HT1080 (cell line): ENCODE results near the gene RNLS. TPM values are rescaled to one million over a fixed set of nuclear protein-coding genes. Genes with fewer than 3 reads are reported as not detected.
"Not testable (repeated sequence)": the region's sequence is repeated elsewhere in the genome, so short reads cannot be mapped to it uniquely, and the experiment has no call there.

Experiments used
- DNase-seq: peaks from one replicate; pipeline ENCODE4 v3.0.0-alpha.2; 2015; ENCODE audit warnings: low read depth
- total RNA-seq: library from RNA; depleted of rRNA; stranded (reverse); fragments of >200 nt; shearing (Covaris generic); gene quantifications from 2 replicates; pipeline ENCODE4 v1.2.3, GENCODE V29; 2014

The RNLS gene
- total RNA-seq, 1 experiment from 2014 or later: 0.21 TPM

DNA sequence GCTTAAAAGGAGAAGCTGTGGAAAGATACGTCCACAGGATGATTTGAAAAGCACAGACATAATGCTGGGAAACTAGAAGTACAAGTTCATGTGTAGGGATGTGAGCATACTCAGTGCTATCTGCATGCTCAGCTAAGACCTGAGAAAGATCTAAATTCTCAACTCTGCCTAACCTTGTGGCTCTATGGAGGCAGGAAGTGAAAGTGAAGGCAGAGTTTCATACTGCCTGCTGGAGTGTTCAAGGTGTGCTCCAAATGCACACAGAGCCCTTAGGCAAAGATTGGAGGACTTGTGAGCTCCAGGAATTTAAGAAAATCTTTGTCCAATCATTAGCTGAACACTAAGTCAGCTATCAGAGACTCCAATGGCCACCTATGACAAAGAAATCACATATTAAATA lies 190.9 kb downstream of the RNLS start:
- DNase-seq: no peak

DNA sequence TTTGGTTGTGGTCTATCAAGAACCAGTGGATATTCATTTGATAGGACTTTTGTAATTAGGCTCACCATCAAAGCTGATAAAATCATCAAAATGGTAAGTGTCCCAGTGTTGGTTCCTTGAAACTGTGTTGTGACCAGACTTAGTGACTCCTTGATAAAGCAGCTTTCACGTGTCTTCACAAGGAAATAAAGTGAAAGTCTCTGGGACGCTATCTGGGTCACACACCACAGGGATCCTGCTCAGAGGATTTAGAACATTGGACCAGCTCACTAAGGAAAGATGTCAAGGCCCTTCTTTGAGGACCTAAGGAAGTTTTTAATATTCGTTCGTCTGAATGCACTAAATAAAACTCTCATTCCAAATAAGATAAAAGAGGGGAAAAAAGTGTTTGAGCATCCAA lies 193.1 kb downstream of the RNLS start:
- no peak for DNase-seq

DNA sequence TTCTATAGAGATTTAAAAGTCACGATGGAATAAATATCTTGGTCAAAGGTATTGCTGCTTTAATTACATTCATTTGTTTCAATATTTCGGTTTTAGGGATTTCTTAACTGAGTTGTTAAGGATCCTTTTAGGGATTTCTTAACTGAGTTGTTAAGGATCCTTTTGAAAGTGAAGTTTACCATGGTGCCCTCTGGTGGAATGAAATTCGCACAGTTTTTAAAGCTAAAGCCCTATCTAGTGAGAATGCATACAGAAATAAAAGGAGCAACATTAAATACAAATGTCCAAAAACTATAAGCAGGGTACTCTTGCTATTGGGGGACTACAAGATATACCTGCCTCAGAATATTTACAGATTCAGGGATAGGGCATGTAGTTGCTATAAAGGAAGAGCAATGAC lies 193.7 kb downstream of the RNLS start:
- DNase-seq: peak; percentile 22

- no peak for DNase-seq
These were observed 194.8 kb downstream of the RNLS start for GRCh38 chr10:88388324-88388723.

GRCh38 chr10:88386821-88387773 lies 196.0 kb downstream of the RNLS start:
- no peak for DNase-seq

DNA sequence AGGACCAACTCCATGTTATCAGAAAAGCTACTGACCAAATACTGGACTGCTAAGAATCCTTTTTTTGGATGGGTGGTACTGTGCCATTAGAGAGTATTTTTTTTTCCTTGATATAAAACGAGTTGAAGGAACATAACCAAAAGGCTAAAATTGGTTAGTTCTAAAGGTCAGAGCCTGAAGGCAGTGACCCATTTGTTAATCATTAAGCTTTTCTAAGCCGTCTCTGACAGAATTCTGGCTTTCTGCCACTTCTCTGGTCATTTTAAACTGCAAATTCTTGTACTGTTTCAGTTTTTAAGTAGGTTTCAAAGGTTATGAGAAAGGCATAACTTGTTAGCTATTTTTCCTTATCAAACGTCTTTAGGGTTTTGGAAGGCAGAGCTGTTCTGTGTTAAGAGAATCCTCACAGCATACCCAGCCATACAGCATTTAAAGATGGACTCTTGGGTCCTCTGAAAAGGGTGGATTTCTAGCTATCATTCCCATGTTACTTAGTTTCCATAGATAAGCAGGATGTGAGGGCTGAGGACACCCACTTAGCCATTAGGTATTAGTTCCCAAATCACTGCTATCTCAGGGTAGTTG lies 196.8 kb downstream of the RNLS start:
- no peak for DNase-seq

DNA sequence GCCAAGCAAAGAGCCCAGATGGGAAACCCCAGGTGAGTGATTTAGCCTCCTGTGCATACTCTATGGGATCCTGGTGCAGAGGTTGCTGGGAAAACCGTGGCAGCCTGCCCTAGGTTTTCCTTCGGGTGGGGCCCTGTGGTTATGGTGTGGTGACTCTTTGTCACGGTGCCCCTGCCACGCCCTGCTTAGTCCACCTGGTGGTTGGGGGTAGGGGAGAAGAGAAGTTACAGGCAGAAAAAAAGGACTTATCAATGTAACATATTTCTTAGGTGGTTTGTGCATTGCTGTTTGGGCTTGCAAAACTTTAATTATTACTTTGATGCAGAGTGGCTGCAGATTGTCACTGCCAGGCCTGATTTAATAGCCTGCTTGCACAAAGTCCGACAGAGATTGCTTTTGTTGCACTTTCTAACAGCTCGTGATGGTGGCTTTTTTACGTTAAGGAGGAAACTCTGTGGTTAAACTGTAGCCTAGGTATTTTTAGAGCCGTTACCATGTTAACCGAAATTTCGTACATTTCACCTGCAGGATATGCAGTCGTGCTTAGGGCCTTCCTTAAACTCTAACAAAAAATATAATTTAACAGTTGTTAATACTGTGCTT lies 197.4 kb downstream of the RNLS start:
- DNase-seq: peak; percentile 41

DNA sequence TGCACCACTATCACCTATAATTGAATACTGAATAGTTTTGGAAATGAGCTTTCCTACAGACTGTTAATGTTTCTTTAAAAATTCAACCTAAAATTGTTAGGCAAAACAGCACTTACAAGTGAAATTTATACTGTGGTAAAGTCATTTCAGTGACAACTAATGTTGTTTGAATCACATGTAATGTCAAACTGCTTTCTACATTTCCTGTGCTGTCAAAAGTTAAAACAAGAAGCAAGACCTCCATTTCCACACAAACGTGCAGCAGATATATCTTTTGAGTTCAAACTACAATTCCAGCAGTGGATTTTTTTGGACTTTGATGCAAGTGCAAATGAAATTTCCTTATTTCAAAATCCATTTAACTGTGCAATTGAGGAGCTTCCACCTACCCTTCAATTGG lies 199.8 kb downstream of the RNLS start:
- no peak for DNase-seq

DNA sequence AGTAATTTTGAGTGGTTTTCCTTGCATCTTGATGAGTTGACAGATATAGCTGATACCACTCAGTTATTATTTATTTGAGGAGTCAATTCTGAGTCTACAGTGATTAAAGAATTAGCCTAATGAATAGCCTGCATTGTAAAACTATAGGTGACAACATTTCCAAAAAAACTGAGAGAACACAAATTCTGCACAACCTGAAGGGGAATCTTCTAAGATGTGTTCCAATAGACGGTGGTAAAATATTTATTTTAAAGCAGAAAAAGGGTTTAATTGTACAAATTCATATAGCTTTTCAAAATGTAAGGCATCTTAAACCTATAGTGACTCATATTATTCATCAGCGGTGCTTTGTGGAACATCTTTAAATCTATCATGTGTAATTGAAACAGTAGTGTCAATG lies 200.4 kb downstream of the RNLS start:
- DNase-seq: no peak

DNA sequence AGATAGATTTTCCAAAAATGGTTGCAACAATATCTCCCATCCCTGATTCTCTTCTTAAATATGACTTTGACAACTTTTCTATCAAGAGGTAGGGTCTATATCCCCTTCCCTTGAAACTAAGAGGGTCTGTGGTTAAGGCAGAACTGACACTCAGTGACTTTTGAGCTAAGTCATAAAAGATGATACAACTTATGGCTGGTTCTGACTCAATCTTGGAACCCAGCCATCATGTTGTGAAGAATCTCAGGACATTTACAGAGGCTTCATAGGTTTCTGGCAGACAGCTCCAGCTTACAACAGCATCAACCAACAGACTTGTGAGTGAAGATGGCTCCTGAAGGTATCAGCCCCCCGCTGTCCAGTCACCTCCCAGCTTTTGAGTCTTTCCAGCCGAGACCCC lies 203.5 kb downstream of the RNLS start:
- peak; percentile 39 for DNase-seq

DNA sequence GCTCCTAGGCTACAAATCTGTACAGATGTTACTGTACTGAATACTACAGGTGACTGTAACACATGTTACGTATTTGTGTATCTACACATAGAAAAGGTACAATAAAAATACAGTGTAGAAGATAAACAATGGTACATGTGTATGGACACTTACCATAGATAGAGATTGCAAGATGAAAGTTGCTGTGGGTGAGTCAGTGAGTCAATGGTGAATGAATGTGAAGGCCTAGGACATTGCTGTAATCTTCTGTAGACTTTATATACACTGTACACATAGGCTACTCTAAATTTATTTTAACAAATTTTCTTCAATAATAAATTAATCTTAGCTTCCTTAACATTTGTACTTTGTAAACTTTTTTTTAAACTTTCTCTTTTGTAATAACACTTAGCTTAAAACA lies 205.6 kb downstream of the RNLS start:
- no peak for DNase-seq

- DNase-seq: no peak
These were observed 208.5 kb downstream of the RNLS start for GRCh38 chr10:88374392-88375175.

- DNase-seq: no peak
These were observed 210.1 kb downstream of the RNLS start for GRCh38 chr10:88372881-88373592.

- DNase-seq: no peak
These were observed 210.9 kb downstream of the RNLS start for GRCh38 chr10:88372051-88372715.

DNA sequence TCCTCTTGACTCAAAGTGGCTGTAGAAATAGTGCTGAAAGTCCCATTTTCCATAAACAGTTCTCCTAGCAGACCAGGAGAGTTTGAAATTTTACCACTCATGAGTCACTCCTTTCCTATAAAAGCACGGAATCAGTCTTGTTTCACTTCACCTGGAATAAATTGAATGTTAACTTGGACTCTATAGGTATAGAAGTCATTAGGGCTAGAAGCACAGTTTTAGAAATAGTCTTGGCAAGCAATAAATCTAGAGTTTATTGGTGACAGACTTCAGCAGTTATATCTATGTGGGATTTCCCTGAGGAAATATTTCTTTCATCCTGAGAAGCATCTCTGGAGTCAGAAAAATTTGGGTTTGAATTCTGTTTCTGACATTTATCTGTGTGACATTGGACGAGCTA lies 212.4 kb downstream of the RNLS start:
- DNase-seq: no peak

DNA sequence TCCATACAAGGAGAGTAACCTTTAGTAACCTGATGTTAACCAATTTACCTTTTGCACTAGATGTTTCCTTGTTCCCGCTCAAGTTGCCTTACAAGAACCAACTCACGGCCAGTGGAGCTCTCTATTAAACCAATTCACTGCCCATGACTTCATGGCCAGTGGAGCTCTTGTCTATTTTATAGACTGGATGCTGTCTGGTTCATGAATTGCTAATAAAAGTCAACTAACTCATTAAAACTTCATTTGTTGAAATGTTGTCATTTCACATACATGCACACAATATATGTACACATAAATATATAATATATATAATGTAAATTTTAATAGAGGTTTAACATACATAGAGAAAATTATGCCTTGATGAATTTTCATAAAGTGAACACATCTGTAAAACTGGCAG lies 216.3 kb downstream of the RNLS start:
- DNase-seq: no peak

GRCh38 chr10:88361995-88362807 lies 220.9 kb downstream of the RNLS start:
- no peak for DNase-seq

- no peak for DNase-seq
These were observed 221.6 kb downstream of the RNLS start for GRCh38 chr10:88361494-88361893.

- DNase-seq: not testable (repeated sequence)
These were observed 227.4 kb downstream of the RNLS start for GRCh38 chr10:88355750-88356149.
